ENCODE data around the gene STK32B.

The STK32B gene

DNA sequence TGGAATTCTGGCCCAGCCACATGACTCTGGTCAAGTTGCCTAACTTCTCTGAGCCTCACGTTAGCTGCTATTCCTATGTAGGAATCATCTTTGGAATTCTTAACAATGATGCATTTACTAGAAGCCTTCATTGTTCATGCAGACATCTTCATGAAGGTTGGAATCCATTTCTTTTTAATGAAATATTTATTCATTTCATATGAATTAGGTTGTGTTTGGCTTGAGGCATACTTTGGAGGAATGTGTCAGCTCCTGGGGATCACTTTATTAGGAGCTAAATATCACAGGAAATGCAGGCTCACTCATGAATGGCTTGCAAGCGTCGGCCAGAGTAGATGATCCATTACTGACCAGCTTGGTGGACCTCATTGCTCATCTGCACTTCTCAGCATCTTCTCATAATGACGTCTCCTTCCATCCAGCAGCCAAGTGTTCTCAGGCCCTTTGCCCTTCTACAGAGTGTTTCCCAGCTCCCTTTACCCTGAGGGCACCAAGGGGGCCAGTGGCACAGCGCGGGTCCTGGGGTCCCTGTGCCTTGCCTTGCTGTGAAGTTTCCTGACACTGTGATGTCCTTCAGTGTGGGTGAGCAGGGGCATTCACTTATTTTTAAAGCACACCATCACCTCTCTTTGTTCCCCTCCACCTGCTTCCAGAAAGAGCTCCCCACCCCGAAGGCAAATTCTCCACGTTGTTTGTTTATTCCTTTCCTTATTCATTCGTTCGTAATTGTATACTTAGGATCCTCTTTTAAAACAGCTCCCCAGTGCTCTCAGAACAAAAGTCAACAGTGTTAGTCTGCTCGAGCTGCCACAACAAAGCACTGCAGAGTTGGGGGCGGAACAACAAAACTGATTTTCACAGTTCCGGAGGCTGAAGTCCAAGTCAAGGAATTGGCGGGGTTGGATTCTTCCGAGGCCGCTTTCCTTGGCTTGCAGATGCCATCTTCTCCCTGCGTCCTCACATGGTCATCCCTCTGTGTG lies 106.8 kb downstream of the STK32B start:
- Histone ChIP-seq H3K79me2 (ENCODE audit: insufficient read depth, low read length) (no peaks in the 10 kb centered on the region), H3K9me3 (ENCODE audit: insufficient read depth, low read depth, low read length) (0 out of 2 replicates have a peak, but pooled peaks cover 4% of the 10 kb centered on the region), H3K27me3 (ENCODE audit: insufficient read depth, low read length, poor library complexity, severe bottlenecking) (no peaks in the 10 kb centered on the region), H2AFZ (ENCODE audit: low read length) (no peak overlapping the region), H3K4me1 (ENCODE audit: insufficient read depth, low read length, poor library complexity, severe bottlenecking) (no peaks in the 10 kb centered on the region), H3K4me3 (ENCODE audit: low read length, poor library complexity, severe bottlenecking) (no peak overlapping the region), H3K4me2 (ENCODE audit: low read depth, low read length, poor library complexity, severe bottlenecking) (no peak overlapping the region), H3F3A (ENCODE audit: low read depth) (no peaks in the 10 kb centered on the region), H3K9ac (ENCODE audit: low read depth, low read length, poor library complexity, severe bottlenecking) (no peak overlapping the region), H3K36me3 (ENCODE audit: insufficient read depth, low read length) (no peaks in the 10 kb centered on the region), H4K20me1 (ENCODE audit: insufficient read depth, low read length, poor library complexity, severe bottlenecking) (no peaks in the 10 kb centered on the region), H3K9me2 (replicated peaks; ENCODE audit: low read depth, low read length) (no peaks in the 10 kb centered on the region)
- TF ChIP-seq, protein P1, sequence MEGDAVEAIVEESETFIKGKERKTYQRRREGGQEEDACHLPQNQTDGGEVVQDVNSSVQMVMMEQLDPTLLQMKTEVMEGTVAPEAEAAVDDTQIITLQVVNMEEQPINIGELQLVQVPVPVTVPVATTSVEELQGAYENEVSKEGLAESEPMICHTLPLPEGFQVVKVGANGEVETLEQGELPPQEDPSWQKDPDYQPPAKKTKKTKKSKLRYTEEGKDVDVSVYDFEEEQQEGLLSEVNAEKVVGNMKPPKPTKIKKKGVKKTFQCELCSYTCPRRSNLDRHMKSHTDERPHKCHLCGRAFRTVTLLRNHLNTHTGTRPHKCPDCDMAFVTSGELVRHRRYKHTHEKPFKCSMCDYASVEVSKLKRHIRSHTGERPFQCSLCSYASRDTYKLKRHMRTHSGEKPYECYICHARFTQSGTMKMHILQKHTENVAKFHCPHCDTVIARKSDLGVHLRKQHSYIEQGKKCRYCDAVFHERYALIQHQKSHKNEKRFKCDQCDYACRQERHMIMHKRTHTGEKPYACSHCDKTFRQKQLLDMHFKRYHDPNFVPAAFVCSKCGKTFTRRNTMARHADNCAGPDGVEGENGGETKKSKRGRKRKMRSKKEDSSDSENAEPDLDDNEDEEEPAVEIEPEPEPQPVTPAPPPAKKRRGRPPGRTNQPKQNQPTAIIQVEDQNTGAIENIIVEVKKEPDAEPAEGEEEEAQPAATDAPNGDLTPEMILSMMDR (conservative IDR thresholded peaks at IDR 0.05; ENCODE audit: low read length), result no peak
- TF ChIP-seq EZH2phosphoT487 (IDR thresholded peaks at IDR 0.05; ENCODE audit: borderline replicate concordance), result no peak

DNA sequence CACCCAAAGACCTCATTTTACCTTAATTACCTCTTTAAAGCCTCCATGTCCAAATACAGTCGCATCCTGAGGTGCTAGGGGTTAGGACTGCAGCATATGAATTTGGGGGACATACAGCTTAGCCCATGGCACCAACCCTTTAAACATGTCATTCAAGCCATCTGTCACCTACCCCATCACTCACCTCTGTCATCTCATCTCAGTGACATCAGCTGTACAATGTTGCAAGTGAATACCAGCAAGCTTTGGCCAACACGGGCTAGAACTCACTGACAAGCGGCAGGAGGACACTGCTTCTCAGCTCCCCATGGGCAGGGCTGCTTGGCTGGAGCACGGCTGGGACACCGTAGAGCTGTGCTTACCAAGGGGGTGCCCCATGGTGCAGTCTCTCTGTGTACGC lies 107.5 kb downstream of the STK32B start:
- no peaks in the 10 kb centered on the region for H3K36me3 ChIP-seq (ENCODE audit: insufficient read depth, low read length)
- H3F3A ChIP-seq (ENCODE audit: low read depth), result no peaks in the 10 kb centered on the region
- TF ChIP-seq, protein P1 (conservative IDR thresholded peaks at IDR 0.05; ENCODE audit: low read length), result no peak
- no peak for TF ChIP-seq EZH2phosphoT487 (IDR thresholded peaks at IDR 0.05; ENCODE audit: borderline replicate concordance)
- H3K9me3 ChIP-seq (ENCODE audit: insufficient read depth, low read depth, low read length), result 0 out of 2 replicates have a peak, but pooled peaks cover 4% of the 10 kb centered on the region
- no peak overlapping the region for H3K4me3 ChIP-seq (ENCODE audit: low read length, poor library complexity, severe bottlenecking)
- no peaks in the 10 kb centered on the region for H3K9me2 ChIP-seq (replicated peaks; ENCODE audit: low read depth, low read length)
- no peak overlapping the region for H3K9ac ChIP-seq (ENCODE audit: low read depth, low read length, poor library complexity, severe bottlenecking)
- H3K4me2 ChIP-seq (ENCODE audit: low read depth, low read length, poor library complexity, severe bottlenecking), result no peak overlapping the region
- no peaks in the 10 kb centered on the region for H4K20me1 ChIP-seq (ENCODE audit: insufficient read depth, low read length, poor library complexity, severe bottlenecking)
- no peak overlapping the region for H2AFZ ChIP-seq (ENCODE audit: low read length)
- H3K27me3 ChIP-seq (ENCODE audit: insufficient read depth, low read length, poor library complexity, severe bottlenecking), result no peaks in the 10 kb centered on the region
- H3K4me1 ChIP-seq (ENCODE audit: insufficient read depth, low read length, poor library complexity, severe bottlenecking), result no peaks in the 10 kb centered on the region
- H3K79me2 ChIP-seq (ENCODE audit: insufficient read depth, low read length), result no peaks in the 10 kb centered on the region

DNA sequence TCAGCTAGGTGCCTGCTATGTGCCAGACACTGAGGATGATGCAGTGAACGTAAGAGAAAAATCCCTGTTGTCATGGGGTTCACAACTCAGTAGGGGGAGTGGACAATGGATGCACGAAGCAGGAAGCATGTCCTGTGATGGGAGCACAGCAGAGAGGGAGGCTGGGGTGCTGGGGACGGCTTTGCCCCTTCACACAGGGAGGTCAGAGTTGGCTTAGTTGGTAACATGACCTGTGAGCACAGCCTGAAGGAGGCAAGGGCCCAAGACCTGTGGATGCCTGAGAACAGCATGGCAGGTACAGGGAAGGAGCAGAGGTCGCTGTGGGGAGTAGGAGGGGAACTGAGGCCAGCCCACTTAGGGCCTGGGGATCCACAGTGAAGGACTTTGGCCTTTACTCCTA lies 109.4 kb downstream of the STK32B start:
- H3K4me2 ChIP-seq (ENCODE audit: low read depth, low read length, poor library complexity, severe bottlenecking), result no peak overlapping the region
- no peaks in the 10 kb centered on the region for H3K9me2 ChIP-seq (replicated peaks; ENCODE audit: low read depth, low read length)
- no peak overlapping the region for H2AFZ ChIP-seq (ENCODE audit: low read length)

More for the DNA sequence above, 109.4 kb downstream of the STK32B start:
- TF ChIP-seq EZH2phosphoT487 (IDR thresholded peaks at IDR 0.05; ENCODE audit: borderline replicate concordance), result no peak
- TF ChIP-seq, protein P1 (conservative IDR thresholded peaks at IDR 0.05; ENCODE audit: low read length), result no peak
- Histone ChIP-seq H4K20me1 (ENCODE audit: insufficient read depth, low read length, poor library complexity, severe bottlenecking) (no peaks in the 10 kb centered on the region), H3K9ac (ENCODE audit: low read depth, low read length, poor library complexity, severe bottlenecking) (no peak overlapping the region), H3K4me3 (ENCODE audit: low read length, poor library complexity, severe bottlenecking) (no peak overlapping the region), H3K79me2 (ENCODE audit: insufficient read depth, low read length) (no peaks in the 10 kb centered on the region), H3K27me3 (ENCODE audit: insufficient read depth, low read length, poor library complexity, severe bottlenecking) (no peaks in the 10 kb centered on the region), H3K36me3 (ENCODE audit: insufficient read depth, low read length) (no peaks in the 10 kb centered on the region), H3K9me3 (ENCODE audit: insufficient read depth, low read depth, low read length) (0 out of 2 replicates have a peak, but pooled peaks cover 4% of the 10 kb centered on the region), H3F3A (ENCODE audit: low read depth) (no peaks in the 10 kb centered on the region), H3K4me1 (ENCODE audit: insufficient read depth, low read length, poor library complexity, severe bottlenecking) (no peaks in the 10 kb centered on the region)

Data from Loucy (cell line).